B cell (primary cell): ENCODE measurements around the gene NCMAP. TPM values are rescaled to one million over a fixed set of nuclear protein-coding genes. Genes with fewer than 3 reads are reported as not detected.

Experiments
- ATAC-seq: fragments of 200-7000 bp; cut with Tn5 transposase; one replicate; pipeline ENCODE4 v1.10.0; 2021; ENCODE audit warnings: low read depth, mild to moderate bottlenecking, moderate number of reproducible peaks, moderate library complexity
- CTCF ChIA-PET: fragments of 350-600 bp; sonication (Branson Sonifier 250); formaldehyde crosslinking; loops from one replicate; lab custom pipeline; 2021; ENCODE audit warnings: antibody characterized with exemption, inconsistent platforms; lab: Charles Lee
- POLR2A ChIA-PET: fragments of 350-600 bp; sonication (Branson Sonifier 250); formaldehyde crosslinking; loops from one replicate; lab custom pipeline; 2021; ENCODE audit warnings: antibody characterized with exemption; lab: Charles Lee
- DNase-seq: peaks from one replicate; pipeline ENCODE4 v3.0.0; 2013
- H2AFZ ChIP-seq: 2 replicates; pipeline ENCODE4 v1.6.1; 2012; ENCODE audit warnings: mild to moderate bottlenecking, low read depth, low read length; ENCODE audit not compliant: insufficient read depth, poor library complexity, severe bottlenecking
- H3K27ac ChIP-seq, 2 donors: 1 replicate in 1 of 2; 2 replicates in 1 of 2; pipeline ENCODE4 v1.5.1; 2012 to 2013; ENCODE audit warnings: low read length in 2 of 2, mild to moderate bottlenecking in 2 of 2, moderate library complexity in 1 of 2
- H3K27me3 ChIP-seq, 4 experiments: fragments of 200-600 bp in 1 of 4; sonication (generic) in 1 of 4; replicated peaks in 1 of 4; 1 replicate in 2 of 4; 2 replicates in 2 of 4; pipeline versions ENCODE4 v1.6.1 to v1.7.0; 2013 to 2016; ENCODE audit warnings: low read length in 3 of 4, mild to moderate bottlenecking in 2 of 4, mixed read lengths in 1 of 4, moderate library complexity in 1 of 4; ENCODE audit not compliant: insufficient read depth in 4 of 4, control insufficient read depth in 3 of 4; ENCODE audit errors: control extremely low read depth in 1 of 4
- H3K36me3 ChIP-seq, 2 experiments: replicated peaks in 1 of 2; 1 replicate in 1 of 2; 2 replicates in 1 of 2; pipeline versions ENCODE4 v1.6.1 to v1.7.1; 2013; ENCODE audit warnings: low read length in 1 of 2; ENCODE audit not compliant: insufficient read depth in 2 of 2, control insufficient read depth in 1 of 2; ENCODE audit errors: control extremely low read depth in 1 of 2, extremely low read depth in 1 of 2
- H3K4me1 ChIP-seq, 2 donors: fragments of 200-600 bp in 1 of 2; sonication (generic) in 1 of 2; 1 replicate in 1 of 2; 2 replicates in 1 of 2; pipeline versions ENCODE4 v1.5.1 to v1.6.1; 2013 to 2017; ENCODE audit warnings: low read length in 2 of 2; ENCODE audit not compliant: control insufficient read depth in 2 of 2, insufficient read depth in 2 of 2
- H3K4me2 ChIP-seq: replicated peaks from 2 replicates; pipeline ENCODE3; 2012; ENCODE audit warnings: mild to moderate bottlenecking, low read depth, low read length; ENCODE audit not compliant: poor library complexity, severe bottlenecking
- H3K4me3 ChIP-seq, 5 experiments: fragments of 200-600 bp in 1 of 5; sonication (generic) in 1 of 5; 1 replicate in 3 of 5; 2 replicates in 2 of 5; pipeline versions ENCODE4 v1.5.1 to v1.7.0; 2011 to 2016; ENCODE audit warnings: low read length in 4 of 5, mild to moderate bottlenecking in 4 of 5, low read depth in 2 of 5, control low read depth in 1 of 5, moderate library complexity in 1 of 5; ENCODE audit not compliant: insufficient read depth in 1 of 5; ENCODE audit errors: control extremely low read depth in 1 of 5, extremely low read depth in 1 of 5
- H3K79me2 ChIP-seq: fragments of 200-600 bp; sonication (generic); one replicate; pipeline ENCODE4 v1.6.0; 2016; ENCODE audit warnings: low read length; ENCODE audit not compliant: control insufficient read depth, insufficient read depth
- H3K9ac ChIP-seq: fragments of 200-600 bp; sonication (generic); 2 replicates; pipeline ENCODE4 v1.6.1; 2017; ENCODE audit warnings: mild to moderate bottlenecking, low read length, moderate library complexity
- H3K9me3 ChIP-seq, 3 donors: one replicate each; pipeline versions ENCODE4 v1.6.1 to v1.7.1; 2013; ENCODE audit warnings: low read length in 2 of 3; ENCODE audit not compliant: control insufficient read depth in 2 of 3, insufficient read depth in 1 of 3; ENCODE audit errors: control extremely low read depth in 1 of 3
- H4K20me1 ChIP-seq: 2 replicates; pipeline ENCODE4 v1.6.0; 2012; ENCODE audit warnings: mild to moderate bottlenecking, low read length; ENCODE audit not compliant: insufficient read depth, control insufficient read depth, poor library complexity, severe bottlenecking
- H3K27ac Mint-ChIP-seq: one replicate; pipeline ENCODE4 v1.8.0; 2021; ENCODE audit warnings: mixed read lengths
- H3K27me3 Mint-ChIP-seq: one replicate; pipeline ENCODE4 v1.8.0; 2021; ENCODE audit warnings: mixed read lengths
- H3K4me1 Mint-ChIP-seq: one replicate; pipeline ENCODE4 v1.8.0; 2021; ENCODE audit warnings: mixed read lengths
- H3K4me3 Mint-ChIP-seq: one replicate; pipeline ENCODE4 v1.8.0; 2021; ENCODE audit warnings: mixed read lengths
- H3K9me3 Mint-ChIP-seq: one replicate; pipeline ENCODE4 v1.8.0; 2022; ENCODE audit warnings: mixed read lengths; ENCODE audit not compliant: insufficient read depth
- CTCF ChIP-seq: fragments of 200-600 bp; IDR thresholded peaks from one replicate; pipeline ENCODE4 v1.8.0; 2022; ENCODE audit warnings: antibody characterized with exemption, mild to moderate bottlenecking
- EZH2 ChIP-seq: IDR thresholded peaks from 2 replicates; pipeline ENCODE4 v1.6.1; 2012; ENCODE audit warnings: borderline replicate concordance, low read depth, mild to moderate bottlenecking, moderate library complexity, low read length; ENCODE audit not compliant: insufficient read depth, poor library complexity, severe bottlenecking
- WGBS: methylation state at CpG from one replicate; pipeline ENCODE4 v1.1.5; 2013; ENCODE audit warnings: missing lambda C conversion rate; ENCODE audit not compliant: insufficient coverage; 5-methylcytosine and 5-hydroxymethylcytosine counted together
- intact Hi-C: fragments of 100-400 bp; cut with micrococcal nuclease; formaldehyde crosslinking; loops from one replicate; pipeline ENCODE4 v1.10.0; 2022
- polyA plus RNA-seq: library from polyadenylated mRNA; depleted of rRNA; stranded (reverse); fragments of >200 nt; gene quantifications from 2 replicates; pipeline ENCODE4 v1.2.3, GENCODE V29; 2012
- total RNA-seq, 2 donors: library from RNA; stranded (reverse); fragments of 120-200 nt in 1 of 2; gene quantifications; 1 replicate in 1 of 2; 2 replicates in 1 of 2; pipeline versions ENCODE4 v1.2.3 to v1.2.4, GENCODE V29; 2013 to 2022

NCMAP gene
- total and polyA plus RNA-seq, 2 donors (not counting 1 experiment from before 2014, with no cell fraction given), result not detected

- intact Hi-C loops, result no loop called here
- TF ChIP-seq EZH2 (no peak), CTCF (no peak)
- Histone ChIP-seq H3K27me3 (no peaks in the 10 kb centered on the region), H3K27ac (no peak overlapping the region), H4K20me1 (no peaks in the 10 kb centered on the region), H3K4me2 (no peak overlapping the region), H3K4me1 (peaks cover 26 to 27% of the 10 kb centered on the region in 2 donors), H3K36me3 (no peaks in the 10 kb centered on the region), H2AFZ (no peak overlapping the region), H3K9me3 (peaks cover 0 to 4% (median 0%) of the 10 kb centered on the region in 3 donors), H3K79me2 (peaks cover 8% of the 10 kb centered on the region), H3K9ac (no peak overlapping the region), H3K4me3 (no peak overlapping the region)
- Mint-ChIP-seq H3K4me3 (no peak overlapping the region), H3K9me3 (no peaks in the 10 kb centered on the region), H3K27me3 (no peaks in the 10 kb centered on the region), H3K4me1 (peaks cover 26% of the 10 kb centered on the region), H3K27ac (no peak overlapping the region)
- no CpG with 5 or more reads among the region's 1 CpG for WGBS
- ChIA-PET POLR2A (no interaction called here), CTCF (no interaction called here)
- ATAC-seq (no peak), DNase-seq (no peak)
These were observed 10.2 kb upstream of the NCMAP start for GRCh38 chr1:24545662-24546061.

GRCh38 chr1:24547195-24547594, 8.7 kb upstream of the NCMAP start:
- CTCF ChIA-PET, result interaction anchor here (1.3 to 1.6 kb wide), 2 partner anchors 19 to 61 kb away, joined by 3 to 5 read pairs; no protein-coding TSS in a partner anchor
- no peaks in the 10 kb centered on the region for H3K9me3 Mint-ChIP-seq
- WGBS, result 80% methylated on average over 1 of the region's 5 CpGs

More at GRCh38 chr1:24547195-24547594, 8.7 kb upstream of the NCMAP start:
- Histone ChIP-seq H3K27me3 (no peaks in the 10 kb centered on the region), H3K27ac (no peak overlapping the region), H4K20me1 (no peaks in the 10 kb centered on the region), H3K4me1 (peaks cover 18 to 20% of the 10 kb centered on the region in 2 donors), H3K4me2 (no peak overlapping the region), H3K9me3 (peaks cover 0 to 4% (median 0%) of the 10 kb centered on the region in 3 donors), H3K79me2 (no peaks in the 10 kb centered on the region), H2AFZ (peak overlapping the region; percentile 14), H3K36me3 (no peaks in the 10 kb centered on the region), H3K9ac (no peak overlapping the region), H3K4me3 (no peak overlapping the region)
- no peak for ATAC-seq
- Mint-ChIP-seq H3K4me1 (peaks cover 17% of the 10 kb centered on the region), H3K27ac (peak overlapping the region; percentile 59), H3K4me3 (no peak overlapping the region), H3K27me3 (no peaks in the 10 kb centered on the region)
- DNase-seq, result no peak
- intact Hi-C loops, result no loop called here
- no peak for TF ChIP-seq CTCF
- POLR2A ChIA-PET, result no interaction called here
